ENCODE data around the gene MYO5A. TPM values are rescaled to one million over a fixed set of nuclear protein-coding genes. Genes with fewer than 3 reads are reported as not detected.
A peak's percentile ranks its signal among the peaks of the same experiment; 100 is the strongest.

The MYO5A gene
- total RNA-seq, 1 experiment from 2014 or later, result 61.1 TPM

GRCh38 chr15:52567871-52568600 lies 39.4 kb upstream of the MYO5A start:
- ATAC-seq (peak; percentile 42), DNase-seq (ENCODE audit: low read depth, low spot score) (no peak)
- intact Hi-C loops (cut with micrococcal nuclease; ENCODE audit: unreplicated experiment) (loop anchor here (5.0 to 10.0 kb wide), 2 partner anchors 109 to 313 kb away; partner anchors contain the start of gene ATOSA), in situ Hi-C loops (cut with HindIII; ENCODE audit: low pct_unique_long_range_greater_than_20kb, low sequenced_read_pairs) (no loop called here)
- Histone ChIP-seq H3K27ac (ENCODE audit: low read length) (peak overlapping the region; percentile 97), H3K4me1 (ENCODE audit: control insufficient read depth, insufficient read depth, low read length) (peaks cover 24% of the 10 kb centered on the region), H3K4me3 (ENCODE audit: low read depth in 2 of 2, low read length in 2 of 2) (peak overlapping the region; percentile 86 to 97), H3K36me3 (ENCODE audit: control insufficient read depth, insufficient read depth, low read length) (peaks cover 5% of the 10 kb centered on the region; the same call in 1 of the 2 replicates), H3K27me3 (ENCODE audit: control insufficient read depth, insufficient read depth, low read length) (no peaks in the 10 kb centered on the region), H3K9me3 (ENCODE audit: control insufficient read depth, insufficient read depth, low read depth, low read length) (no peaks in the 10 kb centered on the region)
- CTCF ChIA-PET, result no interaction called here
- TF ChIP-seq REST (IDR thresholded peaks at IDR 0.05; ENCODE audit: insufficient read depth in 1 of 2, low read depth in 2 of 2, low read length in 1 of 2) (no peak), SIN3A (IDR thresholded peaks at IDR 0.05; ENCODE audit: borderline replicate concordance, insufficient read depth, low read depth, low read length) (no peak), TCF7L2 (IDR thresholded peaks at IDR 0.05; ENCODE audit: low read depth, low read length) (no peak), POLR2AphosphoS5 (IDR thresholded peaks at IDR 0.05; ENCODE audit: low read depth, low read length) (no peak)
- TF ChIP-seq, protein P1, sequence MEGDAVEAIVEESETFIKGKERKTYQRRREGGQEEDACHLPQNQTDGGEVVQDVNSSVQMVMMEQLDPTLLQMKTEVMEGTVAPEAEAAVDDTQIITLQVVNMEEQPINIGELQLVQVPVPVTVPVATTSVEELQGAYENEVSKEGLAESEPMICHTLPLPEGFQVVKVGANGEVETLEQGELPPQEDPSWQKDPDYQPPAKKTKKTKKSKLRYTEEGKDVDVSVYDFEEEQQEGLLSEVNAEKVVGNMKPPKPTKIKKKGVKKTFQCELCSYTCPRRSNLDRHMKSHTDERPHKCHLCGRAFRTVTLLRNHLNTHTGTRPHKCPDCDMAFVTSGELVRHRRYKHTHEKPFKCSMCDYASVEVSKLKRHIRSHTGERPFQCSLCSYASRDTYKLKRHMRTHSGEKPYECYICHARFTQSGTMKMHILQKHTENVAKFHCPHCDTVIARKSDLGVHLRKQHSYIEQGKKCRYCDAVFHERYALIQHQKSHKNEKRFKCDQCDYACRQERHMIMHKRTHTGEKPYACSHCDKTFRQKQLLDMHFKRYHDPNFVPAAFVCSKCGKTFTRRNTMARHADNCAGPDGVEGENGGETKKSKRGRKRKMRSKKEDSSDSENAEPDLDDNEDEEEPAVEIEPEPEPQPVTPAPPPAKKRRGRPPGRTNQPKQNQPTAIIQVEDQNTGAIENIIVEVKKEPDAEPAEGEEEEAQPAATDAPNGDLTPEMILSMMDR (IDR thresholded peaks at IDR 0.05), result no peak
- BruUV-seq (replicated peaks), result no TSS peak
- POLR2A ChIA-PET, result no interaction called here

DNA sequence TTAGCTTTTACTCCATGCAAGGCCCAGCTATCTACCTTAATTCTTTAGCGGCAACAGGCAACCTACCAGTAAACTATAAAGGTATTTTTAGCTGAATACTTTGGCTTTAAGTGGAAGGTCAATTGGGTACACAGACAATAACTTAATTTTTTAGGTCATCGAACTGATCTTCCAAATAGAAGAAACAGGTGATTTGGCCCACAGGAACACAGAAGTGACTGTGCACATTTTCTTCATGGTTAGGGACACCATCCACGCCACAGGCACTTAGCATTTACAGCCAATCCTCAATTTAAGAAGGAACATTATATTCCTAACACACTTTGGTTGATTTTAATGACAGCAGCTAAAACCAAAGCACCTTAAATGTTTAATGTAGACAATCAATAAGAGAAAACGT lies 38.2 kb upstream of the MYO5A start:
- CTCF ChIA-PET, result no interaction called here

More for the DNA sequence above, 38.2 kb upstream of the MYO5A start:
- POLR2A ChIA-PET, result interaction anchor here (0.6 kb wide), 1 partner anchor 885 kb away, joined by 4 read pairs; no protein-coding TSS in a partner anchor
- peak overlapping the region; percentile 86 to 97 for H3K4me3 ChIP-seq (ENCODE audit: low read depth in 2 of 2, low read length in 2 of 2)
- no peak for ATAC-seq
- intact Hi-C loops (cut with micrococcal nuclease; ENCODE audit: unreplicated experiment), result loop anchor here (5.0 to 10.0 kb wide), 2 partner anchors 110 to 312 kb away; partner anchors contain the start of gene ATOSA
- TF ChIP-seq, protein P1 (IDR thresholded peaks at IDR 0.05), result no peak
- no peak for TF ChIP-seq REST (IDR thresholded peaks at IDR 0.05; ENCODE audit: insufficient read depth in 1 of 2, low read depth in 2 of 2, low read length in 1 of 2)
- no peaks in the 10 kb centered on the region for H3K9me3 ChIP-seq (ENCODE audit: control insufficient read depth, insufficient read depth, low read depth, low read length)
- no peak for DNase-seq (ENCODE audit: low read depth, low spot score)
- BruUV-seq (replicated peaks), result no TSS peak
- in situ Hi-C loops (cut with HindIII; ENCODE audit: low pct_unique_long_range_greater_than_20kb, low sequenced_read_pairs), result no loop called here
- peak overlapping the region; percentile 97 for H3K27ac ChIP-seq (ENCODE audit: low read length)
- H3K4me1 ChIP-seq (ENCODE audit: control insufficient read depth, insufficient read depth, low read length), result peaks cover 24% of the 10 kb centered on the region
- peaks cover 5% of the 10 kb centered on the region; the same call in 1 of the 2 replicates for H3K36me3 ChIP-seq (ENCODE audit: control insufficient read depth, insufficient read depth, low read length)
- no peaks in the 10 kb centered on the region for H3K27me3 ChIP-seq (ENCODE audit: control insufficient read depth, insufficient read depth, low read length)
